CD4-positive, alpha-beta T cell treated with Interleukin-17A for 1 hour (primary cell): ENCODE results near the gene HYAL3.
"Not testable (repeated sequence)": the region's sequence is repeated elsewhere in the genome, so short reads cannot be mapped to it uniquely, and the experiment has no call there.

Experiments
- DNase-seq: peaks from one replicate; pipeline ENCODE4 v3.0.0-alpha.2; 2020

The HYAL3 gene

DNA sequence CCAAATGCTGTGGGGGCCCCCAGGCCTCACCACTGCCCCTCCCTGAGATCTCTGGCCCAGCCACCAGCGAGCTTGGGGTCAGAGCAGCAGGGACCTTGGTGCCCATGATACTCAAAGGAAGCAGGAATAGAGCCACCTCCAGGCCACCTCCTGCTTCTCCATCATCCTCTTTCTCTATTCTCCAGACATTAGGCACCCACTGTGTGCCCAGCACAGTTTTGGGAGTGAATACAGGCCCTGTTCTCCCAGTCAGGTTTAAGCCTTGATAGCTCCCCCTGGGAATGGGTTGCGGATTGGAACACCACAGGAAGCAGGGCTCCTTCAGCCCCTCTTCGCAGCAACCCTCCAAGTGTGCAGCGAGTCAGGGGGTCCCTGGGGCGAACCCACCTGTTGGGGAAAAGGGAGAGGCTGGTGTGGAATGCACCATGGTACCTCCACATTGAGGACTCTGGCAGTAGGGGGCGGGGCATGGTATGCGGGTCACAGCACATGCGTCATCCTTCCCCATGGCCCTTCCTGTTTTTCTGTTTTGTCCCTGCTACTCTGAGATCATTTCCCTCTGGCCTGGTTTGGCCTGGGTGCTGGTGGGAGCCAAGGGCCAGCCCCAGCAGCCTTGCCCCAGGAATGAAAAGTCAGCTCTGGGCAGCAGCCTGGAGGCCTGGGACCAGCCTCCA, 44.5 kb downstream of the HYAL3 start:
- DNase-seq: no peak

- no peak for DNase-seq
Measured at GRCh38 chr3:50251220-50251619, 48.0 kb downstream of the HYAL3 start.

GRCh38 chr3:50250514-50250913, 48.7 kb downstream of the HYAL3 start:
- no peak for DNase-seq

DNA sequence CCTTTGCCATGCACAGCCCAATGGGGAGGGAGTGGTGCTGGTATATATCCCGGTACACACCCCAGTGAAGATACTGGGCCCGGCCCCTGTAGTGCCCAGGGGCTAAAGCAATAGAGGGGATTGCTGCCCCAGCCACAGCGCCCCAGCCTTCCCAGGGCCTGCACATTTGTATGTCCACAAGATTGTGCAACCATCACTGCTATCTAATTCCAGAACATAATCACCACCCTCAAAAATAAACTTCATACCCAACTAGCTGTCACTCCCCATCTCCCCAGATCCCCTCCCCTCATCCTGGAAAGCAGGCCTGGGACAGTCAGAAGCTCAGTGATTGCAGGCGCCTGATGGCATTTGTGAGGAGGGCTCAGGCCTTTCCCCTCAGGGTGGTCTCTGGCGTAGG, 49.7 kb downstream of the HYAL3 start:
- no peak for DNase-seq

- DNase-seq: no peak
Measured at GRCh38 chr3:50248387-50248786, 50.8 kb downstream of the HYAL3 start.

- peak; percentile 87 for DNase-seq
Measured at GRCh38 chr3:50246517-50246954, 52.7 kb downstream of the HYAL3 start.

GRCh38 chr3:50245831-50246516, 53.2 kb downstream of the HYAL3 start:
- peak; percentile 93 for DNase-seq

DNA sequence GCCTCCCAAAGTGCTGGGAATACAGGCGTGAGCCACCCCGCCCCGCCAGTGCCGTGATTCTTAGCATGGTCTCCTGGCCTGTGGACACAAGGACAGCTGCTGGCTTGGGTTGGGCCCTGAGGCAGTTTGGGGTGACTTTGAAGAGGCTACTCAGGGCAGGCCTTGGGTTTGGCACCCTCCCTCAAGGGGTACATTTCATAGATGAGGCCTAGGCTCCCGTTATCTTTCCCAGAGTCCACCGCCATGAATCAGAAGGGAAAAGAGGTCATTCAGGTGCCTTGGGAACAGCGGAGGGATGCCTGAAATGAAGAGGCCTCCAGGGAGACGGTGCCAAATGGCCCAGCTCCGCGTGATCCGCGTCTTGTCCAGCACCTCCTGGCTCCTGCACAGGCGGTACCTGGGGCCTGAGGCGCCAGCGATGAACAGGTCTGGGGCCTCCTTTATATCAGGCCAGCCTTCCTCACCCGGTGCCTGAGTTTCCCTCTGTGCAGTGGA, 53.9 kb downstream of the HYAL3 start:
- no peak for DNase-seq

DNA sequence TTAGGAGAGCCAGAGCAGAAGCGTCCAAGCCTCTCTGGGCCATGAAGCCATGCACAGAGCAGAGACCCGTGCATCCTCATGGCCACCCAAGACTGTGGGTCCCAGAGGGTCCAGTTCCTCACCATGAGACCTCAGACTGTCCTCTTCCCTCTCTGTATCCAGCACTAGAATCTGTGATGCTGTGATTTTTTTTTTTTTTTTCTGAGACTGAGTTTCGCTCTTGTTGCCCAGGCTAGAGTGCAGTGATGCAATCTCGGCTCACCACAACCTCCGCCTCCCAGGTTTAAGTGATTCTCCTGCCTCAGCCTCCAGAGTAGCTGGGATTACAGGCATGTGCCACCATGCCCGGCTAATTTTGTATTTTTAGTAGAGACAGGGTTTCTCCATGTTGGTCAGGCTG, 54.4 kb downstream of the HYAL3 start:
- DNase-seq: not testable (repeated sequence)

DNA sequence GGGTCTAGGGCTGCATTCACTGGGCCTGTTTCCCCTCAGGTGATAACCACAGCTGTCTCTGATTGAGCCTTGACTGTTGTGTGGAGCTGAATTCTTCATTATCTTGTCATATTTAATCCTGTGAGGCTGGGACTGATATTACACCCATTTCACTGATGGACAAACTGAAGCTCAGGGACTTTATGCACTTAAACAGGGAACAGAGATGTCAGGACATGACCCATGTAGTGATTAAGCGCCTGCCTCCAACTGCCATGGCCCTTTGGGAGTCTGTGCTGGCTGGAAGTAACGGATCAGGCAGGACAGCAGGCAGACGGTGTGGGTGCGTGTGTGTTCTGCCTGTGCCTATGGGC, 55.7 kb downstream of the HYAL3 start:
- DNase-seq: no peak

GRCh38 chr3:50242851-50243542, 56.2 kb downstream of the HYAL3 start:
- DNase-seq: peak; percentile 57
